Cardiac fibroblast (primary cell): ENCODE data around the gene CCDC120.

ENCODE experiments used
- DNase-seq, 2 donors: peaks; one replicate each; pipeline versions ENCODE4 v3.0.0 to v3.0.0-alpha.2; 2010; ENCODE audit warnings: low read depth in 2 of 2
- H3K4me3 ChIP-seq, 2 donors: replicated peaks in 1 of 2; 1 replicate in 1 of 2; 2 replicates in 1 of 2; pipeline ENCODE4 v1.5.1; 2011; ENCODE audit warnings: low read depth in 2 of 2, low read length in 2 of 2, mild to moderate bottlenecking in 2 of 2, moderate library complexity in 1 of 2
- CTCF ChIP-seq: IDR thresholded peaks from one replicate; pipeline ENCODE4 v1.5.1; 2011; ENCODE audit warnings: low read depth, mild to moderate bottlenecking, low read length, inconsistent platforms

CCDC120 gene

GRCh38 chrX:49039598-49040375 lies 19.0 kb upstream of the CCDC120 start:
- peak overlapping the region; percentile 38 to 73 for H3K4me3 ChIP-seq
- DNase-seq: peak; percentile 94 to 95

DNA sequence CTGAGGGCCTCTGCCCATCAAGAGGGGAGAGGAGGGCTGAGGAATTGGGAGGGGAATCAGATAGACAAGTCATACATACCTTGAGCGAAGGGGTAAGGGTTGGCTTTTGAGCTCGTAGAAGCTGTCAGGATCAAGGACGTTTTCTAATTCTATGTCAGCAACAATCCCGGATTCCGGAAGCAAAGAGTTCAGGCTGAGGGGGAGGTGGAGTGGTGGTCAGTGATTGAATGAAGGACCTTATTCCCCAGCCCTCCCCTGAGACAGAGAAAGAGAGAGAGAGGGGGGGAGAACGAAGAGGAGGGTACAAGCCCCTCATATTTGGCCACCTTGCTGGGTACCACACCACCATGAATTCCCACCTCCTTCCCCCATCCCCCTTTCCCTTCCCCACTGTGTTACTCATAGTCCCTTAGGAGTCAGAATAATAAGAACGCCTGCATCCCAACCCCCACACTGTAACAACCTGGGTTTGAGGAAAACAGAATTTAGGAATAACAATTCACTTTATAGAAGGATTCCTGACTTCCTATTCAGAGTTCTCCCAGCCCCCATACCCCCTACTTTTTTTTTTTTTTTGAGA lies 18.3 kb upstream of the CCDC120 start:
- peak overlapping the region; percentile 38 to 73 for H3K4me3 ChIP-seq
- peak; percentile 31 to 59 for DNase-seq
- no peak for TF ChIP-seq CTCF

More at GRCh38 chrX:49039598-49040375, 19.0 kb upstream of the CCDC120 start:
- TF ChIP-seq CTCF: peak; percentile 15

DNA sequence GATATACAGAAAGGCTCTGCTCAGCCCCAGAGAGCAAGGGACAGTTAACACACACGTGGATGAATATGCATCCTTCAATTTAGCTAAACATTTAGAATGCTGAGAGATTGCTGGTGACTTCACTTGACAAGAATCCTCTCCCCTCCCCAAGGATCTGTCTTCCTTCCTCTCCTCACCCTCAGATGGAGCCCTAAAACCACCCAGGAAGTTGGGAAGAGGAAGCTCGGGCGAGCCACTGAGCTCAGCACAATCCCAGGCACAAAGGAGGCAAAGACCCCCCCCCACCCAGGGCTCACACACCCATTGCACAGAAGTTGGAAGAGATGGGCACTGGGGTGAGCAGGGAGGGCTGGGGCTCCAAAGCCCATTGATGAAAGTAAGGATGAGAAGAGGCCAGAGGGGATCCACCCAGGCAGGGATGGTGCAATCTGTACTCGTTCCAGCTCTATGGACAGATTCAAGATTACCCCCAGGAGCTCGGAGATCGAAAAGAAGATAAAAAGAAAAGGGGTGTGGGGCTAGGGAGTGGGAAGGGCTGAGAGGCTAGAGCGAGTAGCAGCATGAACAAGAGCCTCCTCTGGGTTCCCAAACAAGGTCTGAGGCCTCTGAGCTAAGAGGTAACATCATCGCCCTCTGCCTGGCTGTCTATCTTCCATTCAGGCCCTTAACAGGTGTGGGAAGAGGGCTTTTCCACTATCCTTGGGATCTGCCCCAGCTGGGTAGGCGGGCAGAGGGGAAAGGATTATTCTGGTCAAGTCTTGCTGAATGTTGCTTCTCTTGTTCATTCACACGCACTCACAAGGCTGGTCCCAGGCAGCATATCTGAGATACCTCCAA lies 16.8 kb upstream of the CCDC120 start:
- no peak for TF ChIP-seq CTCF
- H3K4me3 ChIP-seq: peak overlapping the region; percentile 59 to 73
- DNase-seq: peak; percentile 39 to 74

- peak overlapping the region; percentile 59 to 73 for H3K4me3 ChIP-seq
- peak in 1 of 2 donors; percentile 5 for DNase-seq
- TF ChIP-seq CTCF: no peak
Observed at GRCh38 chrX:49042581-49043219, 16.1 kb upstream of the CCDC120 start.

- peak within 1 kb of the TSS; percentile 59 to 73 for H3K4me3 ChIP-seq
- TF ChIP-seq CTCF: peak; percentile 45
- peak; percentile 99 for DNase-seq
Observed at GRCh38 chrX:49043220-49043986, 15.4 kb upstream of the CCDC120 start, which contains the start of gene TFE3. Gene TFE3 (minus strand): TSS chrX:49043357. CDS start chrX:49043226, 131 bp downstream.

- TF ChIP-seq CTCF: no peak
- DNase-seq: no peak
- peak overlapping the region in 1 of 2 donors; percentile 30 for H3K4me3 ChIP-seq
Observed at GRCh38 chrX:49043987-49044281, 14.9 kb upstream of the CCDC120 start.
